SU-DHL-6 (cell line): Measurements from ENCODE around the gene NTSR1.

Experiments used
- CTCF ChIP-seq: fragments of 200-600 bp; sonication (generic); IDR thresholded peaks from one replicate; pipeline ENCODE4 v1.5.1; 2017; ENCODE audit warnings: antibody characterized with exemption, mild to moderate bottlenecking, low read length, moderate library complexity; ENCODE audit not compliant: insufficient read depth, poor library complexity, severe bottlenecking
- EZH2phosphoT487 ChIP-seq: fragments of 200-600 bp; sonication (generic), shearing (Covaris generic); conservative IDR thresholded peaks from 2 replicates; pipeline ENCODE4 v1.6.1; 2018; ENCODE audit warnings: mild to moderate bottlenecking, antibody characterized with exemption, low read length, moderate library complexity, mixed read lengths

- TF ChIP-seq CTCF (no peak), EZH2phosphoT487 (no peak)
These were observed 101.1 kb downstream of the NTSR1 start for GRCh38 chr20:62809530-62810428.
